Keratinocyte (primary cell): ENCODE measurements around the gene SDC3. TPM values are rescaled to one million over a fixed set of nuclear protein-coding genes. Genes with fewer than 3 reads are reported as not detected.

ENCODE experiments used
- DNase-seq: peaks from one replicate; pipeline ENCODE4 v3.0.0-alpha.2; 2011; ENCODE audit warnings: low read depth, missing footprints, low spot score
- FAIRE-seq: peaks from 2 replicates; lab custom pipeline; 2011; peaks lifted over from hg19 to GRCh38; lab: Jason Lieb, UNC
- H2AFZ ChIP-seq: 2 replicates; pipeline ENCODE4 v1.6.0; 2012; ENCODE audit warnings: low read length, control low read depth, inconsistent platforms; ENCODE audit not compliant: control insufficient read depth
- H3K27ac ChIP-seq: 2 replicates; pipeline ENCODE4 v1.5.1; 2011; ENCODE audit warnings: low read length; ENCODE audit not compliant: control insufficient read depth, insufficient read depth
- H3K27me3 ChIP-seq: 3 replicates; pipeline ENCODE4 v1.6.0; 2011; ENCODE audit warnings: low read length; ENCODE audit not compliant: control insufficient read depth, insufficient read depth; ENCODE audit errors: extremely low read depth
- H3K36me3 ChIP-seq, 2 experiments: 2 replicates in 1 of 2; 3 replicates in 1 of 2; pipeline ENCODE4 v1.5.1; 2011; ENCODE audit warnings: low read length in 2 of 2, mild to moderate bottlenecking in 1 of 2; ENCODE audit not compliant: control insufficient read depth in 2 of 2, insufficient read depth in 2 of 2; ENCODE audit errors: extremely low read depth in 1 of 2
- H3K4me1 ChIP-seq: 3 replicates; pipeline ENCODE4 v1.5.1; 2011; ENCODE audit warnings: low read length; ENCODE audit not compliant: control insufficient read depth, insufficient read depth; ENCODE audit errors: extremely low read depth
- H3K4me2 ChIP-seq: 3 replicates; pipeline ENCODE4 v1.6.0; 2011; ENCODE audit warnings: low read depth, low read length; ENCODE audit not compliant: control insufficient read depth, insufficient read depth; ENCODE audit errors: extremely low read depth
- H3K4me3 ChIP-seq, 3 experiments: fragments of 200-600 bp in 1 of 3; sonication (generic) in 1 of 3; 2 replicates in 2 of 3; 3 replicates in 1 of 3; pipeline ENCODE4 v1.5.1; 2011 to 2016; ENCODE audit warnings: low read length in 3 of 3, mild to moderate bottlenecking in 3 of 3, control low read depth in 2 of 3, inconsistent platforms in 1 of 3, low read depth in 1 of 3, mixed read lengths in 1 of 3, mixed run types in 1 of 3, moderate library complexity in 1 of 3; ENCODE audit not compliant: control insufficient read depth in 2 of 3, insufficient read depth in 2 of 3; ENCODE audit errors: extremely low read depth in 1 of 3
- H3K79me2 ChIP-seq: 2 replicates; pipeline ENCODE4 v1.6.0; 2012; ENCODE audit warnings: low read length; ENCODE audit not compliant: control insufficient read depth, insufficient read depth
- H3K9ac ChIP-seq: 3 replicates; pipeline ENCODE4 v1.6.0; 2011; ENCODE audit warnings: low read length; ENCODE audit not compliant: control insufficient read depth, insufficient read depth; ENCODE audit errors: extremely low read depth
- H3K9me1 ChIP-seq: 3 replicates; pipeline ENCODE4 v1.6.0; 2011; ENCODE audit warnings: low read length; ENCODE audit not compliant: control insufficient read depth, insufficient read depth; ENCODE audit errors: extremely low read depth
- H3K9me3 ChIP-seq: 2 replicates; pipeline ENCODE4 v1.5.1; 2012; ENCODE audit warnings: low read depth, low read length; ENCODE audit not compliant: control insufficient read depth
- H4K20me1 ChIP-seq: 3 replicates; pipeline ENCODE4 v1.6.0; 2011; ENCODE audit warnings: low read length; ENCODE audit not compliant: control insufficient read depth, insufficient read depth; ENCODE audit errors: extremely low read depth
- EZH2 ChIP-seq: IDR thresholded peaks from one replicate; pipeline ENCODE4 v1.6.1; 2012; ENCODE audit warnings: inconsistent platforms, mild to moderate bottlenecking, low read length, moderate library complexity
- dilution Hi-C: fragments of 300-500 bp; cut with MboI; formaldehyde crosslinking; loops from one replicate; pipeline ENCODE4 v1.7.0; 2020; ENCODE audit warnings: low sequenced_read_pairs; ENCODE audit not compliant: extremely low pct_ligation_motif_present
- polyA plus RNA-seq, 5 experiments: library from polyadenylated mRNA; depleted of rRNA in 3 of 5; stranded (reverse) in 3 of 5; stranded (forward) in 1 of 5; unstranded in 1 of 5; fragments of >200 nt; gene quantifications; 1 replicate in 1 of 5; 2 replicates in 3 of 5; 3 replicates in 1 of 5; pipeline versions ENCODE4 v1.2.1 to v1.2.3, GENCODE V29; 2011 to 2012; ENCODE audit warnings: missing spikeins in 2 of 5, low read depth in 1 of 5, low replicate concordance in 1 of 5
- TF ChIP-seq, protein P1 (sequence below), 3 experiments: IDR thresholded peaks in 1 of 3; conservative IDR thresholded peaks in 1 of 3; optimal IDR thresholded peaks in 1 of 3; 2 replicates in 2 of 3; 3 replicates in 1 of 3; pipeline versions ENCODE3 to v1.5.1; 2011; ENCODE audit warnings: low read length in 3 of 3, mild to moderate bottlenecking in 3 of 3, moderate library complexity in 2 of 3, control low read depth in 1 of 3, inconsistent platforms in 1 of 3; ENCODE audit not compliant: insufficient read depth in 2 of 3; ENCODE audit errors: extremely low read depth in 1 of 3

Gene SDC3
- polyA plus RNA-seq, 1 donor (not counting 4 experiments of a cell fraction or from before 2014, with no cell fraction given), result 8.8 TPM

DNA sequence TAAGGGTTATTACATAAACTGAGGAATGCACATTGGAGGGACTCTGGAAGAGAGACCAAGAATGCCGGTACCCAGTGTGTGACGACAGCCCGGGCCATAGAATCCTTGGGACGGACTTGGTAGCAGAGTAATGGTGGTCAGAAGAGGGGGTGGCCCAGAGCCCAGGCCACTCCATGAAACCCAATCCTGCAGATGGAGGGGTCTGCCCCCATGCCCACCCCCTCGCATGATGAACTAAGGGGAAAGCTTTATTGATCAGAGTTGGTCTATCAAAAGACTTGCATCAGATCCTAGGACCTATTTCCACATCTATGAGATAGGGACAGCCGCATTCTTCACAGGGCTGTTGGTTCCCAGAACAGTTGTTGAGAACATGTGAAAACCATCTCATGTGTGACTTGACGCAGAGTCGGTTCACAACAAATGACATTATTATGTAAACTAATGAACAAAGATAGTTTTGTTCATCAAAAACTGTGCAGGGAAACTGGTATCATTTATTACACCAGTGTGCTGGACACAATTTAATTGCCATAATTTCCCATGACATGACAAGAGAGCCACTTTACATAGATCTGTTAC, 21.5 kb upstream of the SDC3 start:
- Histone ChIP-seq H3K27ac (no peak overlapping the region), H3K9me1 (peaks cover 5% of the 10 kb centered on the region), H3K4me3 (no peak overlapping the region), H3K36me3 (peaks cover 10 to 13% of the 10 kb centered on the region in 2 experiments), H2AFZ (no peak overlapping the region), H3K4me2 (no peak overlapping the region), H3K27me3 (no peaks in the 10 kb centered on the region), H3K79me2 (peaks cover 6% of the 10 kb centered on the region), H3K9me3 (no peaks in the 10 kb centered on the region), H4K20me1 (no peaks in the 10 kb centered on the region), H3K4me1 (peaks cover 18% of the 10 kb centered on the region), H3K9ac (no peak overlapping the region)
- no peak for FAIRE-seq
- dilution Hi-C loops, result no loop called here
- DNase-seq, result no peak
- no peak for TF ChIP-seq EZH2
- TF ChIP-seq, protein P1, sequence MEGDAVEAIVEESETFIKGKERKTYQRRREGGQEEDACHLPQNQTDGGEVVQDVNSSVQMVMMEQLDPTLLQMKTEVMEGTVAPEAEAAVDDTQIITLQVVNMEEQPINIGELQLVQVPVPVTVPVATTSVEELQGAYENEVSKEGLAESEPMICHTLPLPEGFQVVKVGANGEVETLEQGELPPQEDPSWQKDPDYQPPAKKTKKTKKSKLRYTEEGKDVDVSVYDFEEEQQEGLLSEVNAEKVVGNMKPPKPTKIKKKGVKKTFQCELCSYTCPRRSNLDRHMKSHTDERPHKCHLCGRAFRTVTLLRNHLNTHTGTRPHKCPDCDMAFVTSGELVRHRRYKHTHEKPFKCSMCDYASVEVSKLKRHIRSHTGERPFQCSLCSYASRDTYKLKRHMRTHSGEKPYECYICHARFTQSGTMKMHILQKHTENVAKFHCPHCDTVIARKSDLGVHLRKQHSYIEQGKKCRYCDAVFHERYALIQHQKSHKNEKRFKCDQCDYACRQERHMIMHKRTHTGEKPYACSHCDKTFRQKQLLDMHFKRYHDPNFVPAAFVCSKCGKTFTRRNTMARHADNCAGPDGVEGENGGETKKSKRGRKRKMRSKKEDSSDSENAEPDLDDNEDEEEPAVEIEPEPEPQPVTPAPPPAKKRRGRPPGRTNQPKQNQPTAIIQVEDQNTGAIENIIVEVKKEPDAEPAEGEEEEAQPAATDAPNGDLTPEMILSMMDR (optimal IDR thresholded peaks at IDR 0.05 in 1 of 3, IDR thresholded peaks at IDR 0.05 in 1 of 3, conservative IDR thresholded peaks at IDR 0.05 in 1 of 3; ENCODE audit: extremely low read depth in 1 of 3, insufficient read depth in 2 of 3, low read length in 3 of 3), result no peak

DNA sequence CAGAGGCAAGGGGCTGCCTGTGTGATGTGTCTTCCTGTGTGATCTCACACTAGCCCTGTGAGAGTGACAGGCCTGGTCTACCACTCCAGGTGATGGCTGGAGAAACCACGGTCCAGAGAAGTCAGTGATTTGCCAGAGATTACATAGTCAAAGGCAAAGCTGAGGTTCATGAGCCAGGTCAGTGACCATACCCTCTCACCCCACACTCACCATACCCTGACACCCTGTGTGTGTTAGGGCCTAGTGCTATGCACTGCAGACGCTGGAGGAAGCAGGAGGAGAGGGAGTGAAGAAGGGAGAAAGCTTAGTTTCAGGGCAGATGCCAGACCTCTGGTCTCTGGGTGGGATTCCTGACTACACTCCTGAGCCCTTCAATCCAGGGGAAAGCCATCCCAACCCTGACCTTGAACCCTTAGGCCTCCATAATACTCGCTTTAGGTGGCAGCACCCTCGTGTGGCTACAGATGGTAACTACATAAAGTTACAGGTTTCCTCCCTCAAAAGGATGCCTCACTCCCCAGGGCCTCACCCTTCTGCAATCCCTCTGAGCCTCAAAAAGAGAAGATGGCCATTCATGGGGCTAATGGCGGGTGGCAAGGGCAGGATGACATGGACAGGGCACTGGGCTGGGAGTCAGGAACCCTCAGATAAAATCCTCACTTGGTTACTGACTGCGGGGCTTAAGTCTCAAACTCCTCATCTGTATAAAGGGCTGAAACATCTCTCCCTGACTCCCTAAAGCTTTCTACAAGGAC, 20.8 kb upstream of the SDC3 start:
- H3K9ac ChIP-seq, result no peak overlapping the region
- H3K9me3 ChIP-seq, result no peaks in the 10 kb centered on the region
- H3K4me3 ChIP-seq, result no peak overlapping the region
- FAIRE-seq (peak; percentile 61), DNase-seq (no peak)
- no peaks in the 10 kb centered on the region for H3K27me3 ChIP-seq
- peaks cover 2% of the 10 kb centered on the region for H3K9me1 ChIP-seq
- no peak for TF ChIP-seq EZH2
- TF ChIP-seq, protein P1 (optimal IDR thresholded peaks at IDR 0.05 in 1 of 3, IDR thresholded peaks at IDR 0.05 in 1 of 3, conservative IDR thresholded peaks at IDR 0.05 in 1 of 3; ENCODE audit: extremely low read depth in 1 of 3, insufficient read depth in 2 of 3, low read length in 3 of 3), result peak; percentile 73 to 87 (median 80)
- H4K20me1 ChIP-seq, result no peaks in the 10 kb centered on the region
- peaks cover 8 to 12% of the 10 kb centered on the region in 2 experiments for H3K36me3 ChIP-seq
- no peak overlapping the region for H3K4me2 ChIP-seq
- dilution Hi-C loops, result no loop called here
- H3K79me2 ChIP-seq, result peaks cover 6% of the 10 kb centered on the region
- peaks cover 10% of the 10 kb centered on the region for H3K4me1 ChIP-seq
- no peak overlapping the region for H2AFZ ChIP-seq
- H3K27ac ChIP-seq, result no peak overlapping the region
